AG10803 (cell line): Measurements from ENCODE around the gene POLR3H.
A peak's percentile ranks its signal among the peaks of the same experiment; 100 is the strongest.
"Not testable (repeated sequence)": the region's sequence is repeated elsewhere in the genome, so short reads cannot be mapped to it uniquely, and the experiment has no call there.

Source experiments
- DNase-seq: peaks from one replicate; pipeline ENCODE4 v3.0.0; 2010; ENCODE audit warnings: low read depth
- H3K4me3 ChIP-seq: 2 replicates; pipeline ENCODE4 v1.5.1; 2011; ENCODE audit warnings: mild to moderate bottlenecking, low read length, control low read depth
- TF ChIP-seq, protein P1 (sequence below): conservative IDR thresholded peaks from 2 replicates; pipeline ENCODE4 v1.5.1; 2011; ENCODE audit warnings: mild to moderate bottlenecking, low read length, control low read depth, inconsistent platforms

The POLR3H gene

DNA sequence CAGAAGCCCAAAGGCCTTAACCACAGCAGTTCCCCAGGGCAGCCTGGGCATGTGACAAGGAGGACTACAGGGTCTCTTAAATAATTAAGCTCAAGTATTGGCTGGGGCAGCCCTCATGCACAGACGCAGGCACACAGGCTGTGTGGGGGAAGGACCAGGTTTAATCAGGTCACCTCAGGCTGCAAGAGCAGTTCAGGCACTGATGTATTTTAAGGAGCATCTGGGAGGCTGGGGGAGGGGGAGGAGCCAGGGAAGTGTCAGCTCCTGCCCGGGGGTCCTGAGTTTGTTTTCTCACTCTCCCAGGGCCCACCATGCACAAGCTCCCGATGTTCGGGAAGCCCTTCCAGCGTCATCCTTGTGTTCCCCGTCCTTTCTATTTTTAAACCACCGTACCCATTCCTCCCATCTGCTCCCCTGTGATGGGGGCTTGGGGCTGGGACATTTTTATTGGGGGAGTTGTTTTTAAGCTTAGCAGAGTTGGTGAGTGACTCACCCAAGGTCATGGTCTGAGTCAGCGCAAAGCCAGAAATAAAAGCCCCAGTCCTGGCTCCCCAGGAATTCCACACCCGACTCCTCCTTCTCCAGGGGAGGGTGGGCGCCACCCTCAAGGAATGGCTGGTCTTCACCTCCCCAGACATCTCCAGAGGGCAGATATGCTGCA is 18.9 kb upstream of the POLR3H start:
- H3K4me3 ChIP-seq: peak overlapping the region; percentile 20
- peak; percentile 68 for DNase-seq
- TF ChIP-seq, protein P1, sequence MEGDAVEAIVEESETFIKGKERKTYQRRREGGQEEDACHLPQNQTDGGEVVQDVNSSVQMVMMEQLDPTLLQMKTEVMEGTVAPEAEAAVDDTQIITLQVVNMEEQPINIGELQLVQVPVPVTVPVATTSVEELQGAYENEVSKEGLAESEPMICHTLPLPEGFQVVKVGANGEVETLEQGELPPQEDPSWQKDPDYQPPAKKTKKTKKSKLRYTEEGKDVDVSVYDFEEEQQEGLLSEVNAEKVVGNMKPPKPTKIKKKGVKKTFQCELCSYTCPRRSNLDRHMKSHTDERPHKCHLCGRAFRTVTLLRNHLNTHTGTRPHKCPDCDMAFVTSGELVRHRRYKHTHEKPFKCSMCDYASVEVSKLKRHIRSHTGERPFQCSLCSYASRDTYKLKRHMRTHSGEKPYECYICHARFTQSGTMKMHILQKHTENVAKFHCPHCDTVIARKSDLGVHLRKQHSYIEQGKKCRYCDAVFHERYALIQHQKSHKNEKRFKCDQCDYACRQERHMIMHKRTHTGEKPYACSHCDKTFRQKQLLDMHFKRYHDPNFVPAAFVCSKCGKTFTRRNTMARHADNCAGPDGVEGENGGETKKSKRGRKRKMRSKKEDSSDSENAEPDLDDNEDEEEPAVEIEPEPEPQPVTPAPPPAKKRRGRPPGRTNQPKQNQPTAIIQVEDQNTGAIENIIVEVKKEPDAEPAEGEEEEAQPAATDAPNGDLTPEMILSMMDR: no peak

DNA sequence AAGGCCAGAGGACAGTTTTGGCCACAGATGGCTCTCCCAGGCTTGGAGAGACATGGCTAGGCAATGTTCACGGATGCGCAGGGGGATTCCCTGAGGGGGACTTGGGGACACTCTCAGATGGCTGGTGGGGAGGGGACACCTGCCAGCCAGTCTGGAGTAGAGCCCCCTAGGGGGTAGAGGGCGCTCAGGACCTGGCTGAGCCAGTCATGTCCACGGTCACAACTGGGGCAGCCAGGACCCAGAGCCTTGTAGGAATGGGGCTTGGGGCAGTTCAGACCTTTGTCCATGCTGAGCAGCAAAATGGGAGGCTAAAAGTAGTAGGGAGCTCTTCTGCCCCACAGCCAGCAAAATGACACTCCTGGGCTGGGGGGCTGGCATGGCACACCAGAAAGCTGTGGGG is 18.2 kb upstream of the POLR3H start:
- no peak for DNase-seq
- TF ChIP-seq, protein P1: no peak
- no peak overlapping the region; the same call in 1 of the 2 replicates for H3K4me3 ChIP-seq

DNA sequence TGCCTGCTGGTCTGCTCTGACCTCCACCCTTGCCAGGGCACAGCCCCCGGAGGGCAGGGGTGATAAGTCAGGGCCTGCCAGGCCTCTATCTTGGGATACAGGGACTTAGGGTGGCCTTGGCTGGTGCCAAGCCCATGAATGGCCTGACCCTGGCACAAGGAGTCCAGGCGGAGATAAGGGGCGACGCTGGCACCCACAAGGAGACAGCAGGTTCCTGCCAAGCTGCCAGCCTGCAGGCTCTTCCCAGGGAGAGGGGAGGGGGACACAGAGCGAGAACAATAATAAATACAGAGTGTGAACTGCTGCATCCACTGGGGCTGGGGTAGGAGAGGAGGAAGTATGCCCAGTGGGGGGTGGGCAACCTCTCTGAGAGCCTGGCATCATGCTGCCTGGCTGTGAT is 17.5 kb upstream of the POLR3H start:
- TF ChIP-seq, protein P1: no peak
- peak overlapping the region; percentile 71 for H3K4me3 ChIP-seq
- DNase-seq: no peak

DNA sequence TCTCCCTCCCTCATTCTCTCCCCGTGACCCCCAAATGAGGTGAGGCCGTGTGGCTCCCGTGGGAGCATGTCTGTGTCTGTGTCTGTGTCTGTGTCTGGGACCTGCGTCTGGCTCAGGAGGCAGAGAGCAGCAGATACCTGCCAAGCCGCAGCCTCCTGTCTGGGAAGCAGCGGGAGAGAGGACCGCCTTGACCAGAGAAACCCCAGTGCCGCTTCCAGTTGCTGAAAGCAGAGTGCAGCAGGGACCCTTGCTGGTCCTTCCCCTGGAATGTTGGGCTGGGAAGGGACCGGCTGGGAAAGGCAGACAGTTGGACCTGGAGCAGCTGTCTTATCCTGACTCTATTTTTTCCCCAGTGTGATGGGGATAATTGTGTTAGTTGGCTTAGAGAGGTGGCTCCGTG is 17.1 kb upstream of the POLR3H start:
- H3K4me3 ChIP-seq: peak overlapping the region; percentile 71
- DNase-seq: no peak
- TF ChIP-seq, protein P1: no peak

DNA sequence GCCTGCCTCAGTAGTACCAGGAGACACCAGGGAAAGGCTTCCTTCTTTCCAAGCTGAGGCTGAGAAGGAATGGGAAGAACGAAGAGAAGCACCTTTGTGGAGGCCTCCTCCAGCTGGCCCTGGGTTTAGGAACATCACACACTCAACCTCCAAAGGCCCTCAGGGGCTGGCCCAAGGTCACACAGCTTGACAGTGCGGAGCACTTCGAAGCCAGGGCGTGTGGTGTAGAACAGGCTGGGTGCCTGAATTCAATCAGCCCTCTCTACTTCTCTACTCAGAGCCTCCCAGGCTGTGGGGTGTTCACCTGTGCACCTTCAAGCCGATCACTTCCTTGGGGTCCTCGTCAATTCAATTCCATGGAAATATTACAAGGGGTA is 15.8 kb upstream of the POLR3H start:
- no peak for DNase-seq
- TF ChIP-seq, protein P1: no peak
- peak overlapping the region; percentile 71; the same call in 1 of the 2 replicates for H3K4me3 ChIP-seq

DNA sequence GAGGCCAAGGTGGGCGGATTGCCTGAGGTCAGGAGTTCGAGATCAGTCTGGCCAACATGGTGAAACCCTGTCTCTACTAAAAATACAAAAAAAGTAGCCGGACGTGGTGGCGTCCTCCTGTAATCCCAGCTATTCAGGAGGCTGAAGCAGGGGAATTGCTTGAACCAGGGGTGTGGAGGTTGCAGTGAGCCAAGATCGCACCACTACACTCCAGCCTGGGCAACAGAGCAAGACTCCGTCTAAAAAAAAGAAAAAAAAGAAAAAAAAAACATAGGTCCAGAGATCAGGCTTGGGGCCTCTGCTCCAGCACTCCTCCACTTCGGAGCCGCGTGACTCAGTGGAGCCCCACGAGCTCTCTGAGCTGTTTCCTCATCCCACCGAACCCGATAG is 14.0 kb upstream of the POLR3H start:
- H3K4me3 ChIP-seq, DNase-seq: not testable (repeated sequence)

DNA sequence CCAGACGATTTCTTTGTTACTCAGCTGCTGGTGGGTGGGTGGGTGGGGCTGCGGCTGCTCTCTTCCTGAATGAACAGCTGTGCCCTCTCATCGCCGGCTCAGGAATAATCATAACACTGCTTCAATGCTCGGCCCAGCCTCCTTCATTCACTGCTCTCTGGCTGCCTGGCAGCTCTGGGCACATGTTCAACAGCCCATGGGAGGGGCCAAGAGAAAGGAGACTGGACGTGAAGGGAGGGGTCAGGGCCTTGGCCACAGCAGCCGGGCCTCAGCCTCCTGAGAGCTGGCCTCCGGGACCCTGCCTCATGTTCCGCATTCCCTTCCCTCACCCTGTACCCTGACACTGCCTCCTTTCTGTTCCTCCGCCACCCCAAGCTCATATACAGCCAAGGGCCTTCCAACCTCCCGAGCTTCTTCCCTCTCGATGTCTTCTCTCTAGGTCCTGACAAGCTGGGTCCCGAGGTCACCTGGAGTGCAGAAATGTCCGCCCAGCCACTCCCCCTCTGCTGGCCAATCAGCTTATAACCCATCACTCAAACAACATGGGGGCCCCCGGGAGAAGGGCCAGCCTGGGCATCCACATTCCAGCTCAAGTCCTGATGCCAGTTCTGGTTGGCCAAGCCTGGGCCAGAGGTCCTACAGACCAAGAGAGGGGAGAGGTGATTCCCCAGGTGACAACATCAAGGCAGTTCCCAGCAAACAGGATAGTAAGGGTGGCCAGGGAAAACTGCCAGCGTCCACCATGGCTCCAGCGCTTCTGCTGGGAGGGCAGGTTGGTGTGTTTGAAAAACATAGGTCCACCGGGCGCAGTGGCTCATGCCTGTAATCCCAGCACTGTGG is 13.4 kb upstream of the POLR3H start:
- H3K4me3 ChIP-seq: no peak overlapping the region
- peak; percentile 80 for DNase-seq
- TF ChIP-seq, protein P1: no peak
